ENCODE data around the gene NVL. TPM values are rescaled to one million over a fixed set of nuclear protein-coding genes. Genes with fewer than 3 reads are reported as not detected.
"Not testable (repeated sequence)": the region's sequence is repeated elsewhere in the genome, so short reads cannot be mapped to it uniquely, and the experiment has no call there.

The NVL gene
- polyA plus RNA-seq, 2 of the 4 experiments (the other 2 are of a cell fraction): 22.3 to 28.6 TPM

- H3K9me3 ChIP-seq: peaks cover 22% of the 10 kb centered on the region
- no peaks in the 10 kb centered on the region for H3K4me1 ChIP-seq
- H3K4me3 ChIP-seq: no peak overlapping the region
- TF ChIP-seq, protein P1, sequence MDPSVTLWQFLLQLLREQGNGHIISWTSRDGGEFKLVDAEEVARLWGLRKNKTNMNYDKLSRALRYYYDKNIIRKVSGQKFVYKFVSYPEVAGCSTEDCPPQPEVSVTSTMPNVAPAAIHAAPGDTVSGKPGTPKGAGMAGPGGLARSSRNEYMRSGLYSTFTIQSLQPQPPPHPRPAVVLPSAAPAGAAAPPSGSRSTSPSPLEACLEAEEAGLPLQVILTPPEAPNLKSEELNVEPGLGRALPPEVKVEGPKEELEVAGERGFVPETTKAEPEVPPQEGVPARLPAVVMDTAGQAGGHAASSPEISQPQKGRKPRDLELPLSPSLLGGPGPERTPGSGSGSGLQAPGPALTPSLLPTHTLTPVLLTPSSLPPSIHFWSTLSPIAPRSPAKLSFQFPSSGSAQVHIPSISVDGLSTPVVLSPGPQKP (IDR thresholded peaks at IDR 0.05; ENCODE audit: low read depth, low read length): no peak
- no peak for TF ChIP-seq KDM5A (IDR thresholded peaks at IDR 0.05)
- peak; percentile 93 for TF ChIP-seq MAFK (IDR thresholded peaks at IDR 0.05; ENCODE audit: partially characterized antibody)
- TF ChIP-seq CHD4 (IDR thresholded peaks at IDR 0.05; ENCODE audit: borderline replicate concordance): no peak
- TF ChIP-seq TP53 (CRISPR knock-in tag; IDR thresholded peaks at IDR 0.05): no peak
- no peak for TF ChIP-seq GATA3 (IDR thresholded peaks at IDR 0.05; ENCODE audit: borderline replicate concordance)
- TF ChIP-seq RNF2 (IDR thresholded peaks at IDR 0.05; ENCODE audit: borderline replicate concordance, low read depth): no peak
- FAIRE-seq (no peak), DNase-seq (ENCODE audit: low read depth in 1 of 2, low spot score in 1 of 2) (no peak), ATAC-seq (no peak)
- no peak overlapping the region for H3K27ac ChIP-seq
- WGBS (ENCODE audit: missing lambda C conversion rate): 83% methylated on average over 2 of the region's 2 CpGs
- POLR2A ChIA-PET: no interaction called here
- H3K4me2 ChIP-seq: no peak overlapping the region
- CTCF ChIA-PET: no interaction called here
These were observed 18.2 kb upstream of the NVL start for GRCh38 chr1:224348137-224348536.

GRCh38 chr1:224343679-224344078, 13.7 kb upstream of the NVL start:
- H3K27ac ChIP-seq: no peak overlapping the region
- POLR2A ChIA-PET: no interaction called here
- no peak overlapping the region for H3K4me3 ChIP-seq
- H3K9me3 ChIP-seq: peaks cover 32% of the 10 kb centered on the region
- H3K4me1 ChIP-seq: peaks cover 7% of the 10 kb centered on the region
- FAIRE-seq (no peak), DNase-seq (ENCODE audit: low read depth in 1 of 2, low spot score in 1 of 2) (peak in 1 of 2 experiments; percentile 34), ATAC-seq (no peak)
- 4% methylated on average over 3 of the region's 3 CpGs for WGBS (ENCODE audit: missing lambda C conversion rate)
- TF ChIP-seq NFE2L2 (conservative IDR thresholded peaks at IDR 0.05; ENCODE audit: low read length): no peak
- peak; percentile 100 for TF ChIP-seq FOXS1 (CRISPR knock-in tag; IDR thresholded peaks at IDR 0.05)
- TF ChIP-seq KDM1A (IDR thresholded peaks at IDR 0.05; ENCODE audit: low read depth): 0 out of 2 replicates have a peak, but pooled peaks have one; percentile 43
- CTCF ChIA-PET: interaction anchor here (0.9 to 2.6 kb wide), 2 partner anchors 9 to 113 kb away, joined by 3 to 15 read pairs; no protein-coding TSS in a partner anchor
- H3K4me2 ChIP-seq: no peak overlapping the region

GRCh38 chr1:224340453-224341384, 10.7 kb upstream of the NVL start:
- ChIA-PET CTCF (interaction anchor here (1.2 kb wide), 1 partner anchor 28 kb away, joined by 4 read pairs; no protein-coding TSS in a partner anchor), POLR2A (interaction anchor here (1.1 kb wide), 1 partner anchor 11 kb away, joined by 3 read pairs; the partner anchor contains the start of gene NVL)
- 5% methylated on average over 27 of the region's 36 CpGs for WGBS (ENCODE audit: missing lambda C conversion rate)
- H3K4me1 ChIP-seq, FAIRE-seq: not testable (repeated sequence)
- Histone ChIP-seq H3K4me2 (peak overlapping the region; percentile 89), H3K4me3 (peak overlapping the region; percentile 61), H3K9me3 (peaks cover 32% of the 10 kb centered on the region), H3K27ac (peak overlapping the region; percentile 80 to 97)
- ATAC-seq: peak; percentile 88 to 97
- TF ChIP-seq, protein P2, sequence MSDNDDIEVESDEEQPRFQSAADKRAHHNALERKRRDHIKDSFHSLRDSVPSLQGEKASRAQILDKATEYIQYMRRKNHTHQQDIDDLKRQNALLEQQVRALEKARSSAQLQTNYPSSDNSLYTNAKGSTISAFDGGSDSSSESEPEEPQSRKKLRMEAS (IDR thresholded peaks at IDR 0.05): peak; percentile 50; the same call in 1 of the 2 replicates
- peak; percentile 27 for TF ChIP-seq POLR2A (IDR thresholded peaks at IDR 0.05; ENCODE audit: low read length)
- peak in 1 of 2 experiments; percentile 21 for DNase-seq (ENCODE audit: low read depth in 1 of 2, low spot score in 1 of 2)

- peaks cover 24% of the 10 kb centered on the region for H3K9me3 ChIP-seq
- H3K4me2 ChIP-seq: peak overlapping the region; percentile 35
- peak overlapping the region; percentile 56 to 61 for H3K27ac ChIP-seq
- DNase-seq (ENCODE audit: low read depth in 1 of 2, low spot score in 1 of 2) (no peak), FAIRE-seq (no peak), ATAC-seq (peak; percentile 12 to 28; a peak in 2 of 6 replicates)
- CTCF ChIA-PET: no interaction called here
- H3K4me1 ChIP-seq: peaks cover 7% of the 10 kb centered on the region
- WGBS (ENCODE audit: missing lambda C conversion rate): 44% methylated on average over 2 of the region's 4 CpGs
- H3K4me3 ChIP-seq: no peak overlapping the region
- POLR2A ChIA-PET: no interaction called here
- TF ChIP-seq EP300 (IDR thresholded peaks at IDR 0.05): no peak
- peak; percentile 97 for TF ChIP-seq ZSCAN20 (CRISPR knock-in tag; IDR thresholded peaks at IDR 0.05)
- peak; percentile 99 for TF ChIP-seq HOXB13 (CRISPR knock-in tag; IDR thresholded peaks at IDR 0.05; ENCODE audit: low read depth)
- TF ChIP-seq HEYL (CRISPR knock-in tag; IDR thresholded peaks at IDR 0.05): peak; percentile 94
- peak; percentile 77; the same call in 1 of the 2 replicates for TF ChIP-seq RARB (CRISPR knock-in tag; IDR thresholded peaks at IDR 0.05)
- peak; percentile 48; the same call in 1 of the 2 replicates for TF ChIP-seq NPAS2 (CRISPR knock-in tag; IDR thresholded peaks at IDR 0.05; ENCODE audit: borderline replicate concordance)
- TF ChIP-seq HOXA7 (CRISPR knock-in tag; IDR thresholded peaks at IDR 0.05): peak; percentile 63; the same call in 1 of the 2 replicates
- TF ChIP-seq NR3C1 (IDR thresholded peaks at IDR 0.05): no peak
- TF ChIP-seq FOSB (CRISPR knock-in tag; IDR thresholded peaks at IDR 0.05): 0 out of 2 replicates have a peak, but pooled peaks have one; percentile 83
- no peak for TF ChIP-seq POLR2A (IDR thresholded peaks at IDR 0.05; ENCODE audit: low read length)
- TF ChIP-seq HOXB5 (CRISPR knock-in tag; IDR thresholded peaks at IDR 0.05): peak; percentile 98
- peak; percentile 99 for TF ChIP-seq FOXS1 (CRISPR knock-in tag; IDR thresholded peaks at IDR 0.05)
- peak; percentile 98 for TF ChIP-seq ZNF302 (CRISPR knock-in tag; IDR thresholded peaks at IDR 0.05)
- peak; percentile 99 for TF ChIP-seq EHF (CRISPR knock-in tag; IDR thresholded peaks at IDR 0.05)
- TF ChIP-seq MAZ (IDR thresholded peaks at IDR 0.05; ENCODE audit: borderline replicate concordance, low read depth, low read length): no peak
- TF ChIP-seq, protein P3, sequence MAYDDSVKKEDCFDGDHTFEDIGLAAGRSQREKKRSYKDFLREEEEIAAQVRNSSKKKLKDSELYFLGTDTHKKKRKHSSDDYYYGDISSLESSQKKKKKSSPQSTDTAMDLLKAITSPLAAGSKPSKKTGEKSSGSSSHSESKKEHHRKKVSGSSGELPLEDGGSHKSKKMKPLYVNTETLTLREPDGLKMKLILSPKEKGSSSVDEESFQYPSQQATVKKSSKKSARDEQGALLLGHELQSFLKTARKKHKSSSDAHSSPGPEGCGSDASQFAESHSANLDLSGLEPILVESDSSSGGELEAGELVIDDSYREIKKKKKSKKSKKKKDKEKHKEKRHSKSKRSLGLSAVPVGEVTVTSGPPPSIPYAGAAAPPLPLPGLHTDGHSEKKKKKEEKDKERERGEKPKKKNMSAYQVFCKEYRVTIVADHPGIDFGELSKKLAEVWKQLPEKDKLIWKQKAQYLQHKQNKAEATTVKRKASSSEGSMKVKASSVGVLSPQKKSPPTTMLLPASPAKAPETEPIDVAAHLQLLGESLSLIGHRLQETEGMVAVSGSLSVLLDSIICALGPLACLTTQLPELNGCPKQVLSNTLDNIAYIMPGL (CRISPR knock-in tag; IDR thresholded peaks at IDR 0.05; ENCODE audit: borderline replicate concordance): peak; percentile 82; the same call in 1 of the 2 replicates
These were observed 9.6 kb upstream of the NVL start for GRCh38 chr1:224339442-224340033.

All from A549 (cell line).